WTC11 (cell line): ENCODE measurements around the gene TXN2. TPM values are rescaled to one million over a fixed set of nuclear protein-coding genes. Genes with fewer than 3 reads are reported as not detected.
"Not testable (repeated sequence)": the region's sequence is repeated elsewhere in the genome, so short reads cannot be mapped to it uniquely, and the experiment has no call there.

Source experiments
- ATAC-seq: fragments of 200-7000 bp; cut with Tn5 transposase; 2 replicates; pipeline ENCODE4 v1.10.0; 2021; ENCODE audit warnings: mild to moderate bottlenecking, moderate library complexity
- CTCF ChIA-PET: fragments of 300-600 bp; sonication (Branson Sonifier 250); formaldehyde crosslinking; loops from one replicate; lab custom pipeline; 2021; ENCODE audit warnings: antibody characterized with exemption; lab: Charles Lee
- POLR2A ChIA-PET: fragments of 350-600 bp; sonication (Branson Sonifier 250); formaldehyde crosslinking; loops from one replicate; lab custom pipeline; 2021; ENCODE audit warnings: antibody characterized with exemption; lab: Charles Lee
- DNase-seq: peaks from one replicate; pipeline ENCODE4 v3.0.0; 2021; ENCODE audit warnings: low spot score
- H3K27ac Mint-ChIP-seq: 2 replicates; pipeline ENCODE4 v1.8.0; 2021; ENCODE audit warnings: mixed read lengths
- H3K27me3 Mint-ChIP-seq: 2 replicates; pipeline ENCODE4 v1.8.0; 2021; ENCODE audit warnings: low read depth, mild to moderate bottlenecking, moderate library complexity, mixed read lengths
- H3K36me3 Mint-ChIP-seq: 2 replicates; pipeline ENCODE4 v1.8.0; 2021; ENCODE audit warnings: mixed read lengths
- H3K4me1 Mint-ChIP-seq: 2 replicates; pipeline ENCODE4 v1.8.0; 2022; ENCODE audit warnings: mixed read lengths
- H3K4me3 Mint-ChIP-seq: 2 replicates; pipeline ENCODE4 v1.8.0; 2021; ENCODE audit warnings: mild to moderate bottlenecking, moderate library complexity, mixed read lengths
- H3K9me3 Mint-ChIP-seq: 2 replicates; pipeline ENCODE4 v1.8.0; 2021; ENCODE audit warnings: mixed read lengths
- ARID4B ChIP-seq: sonication (generic); formaldehyde crosslinking; IDR thresholded peaks from 2 replicates; pipeline ENCODE4 v1.8.0; 2023; ENCODE audit warnings: missing genetic modification reagents, mild to moderate bottlenecking, borderline replicate concordance
- ATF1 ChIP-seq: sonication (generic); formaldehyde crosslinking; IDR thresholded peaks from 2 replicates; pipeline ENCODE4 v1.8.1; 2023; ENCODE audit warnings: mild to moderate bottlenecking, moderate library complexity, missing genetic modification reagents
- ESRRA ChIP-seq: sonication (generic); formaldehyde crosslinking; IDR thresholded peaks from 2 replicates; pipeline ENCODE4 v1.8.1; 2022; ENCODE audit warnings: mild to moderate bottlenecking, missing genetic modification reagents, borderline replicate concordance
- FOXP4 ChIP-seq: sonication (generic); formaldehyde crosslinking; IDR thresholded peaks from 2 replicates; pipeline ENCODE4 v1.8.0; 2022; ENCODE audit warnings: mild to moderate bottlenecking, missing genetic modification reagents
- GTF2I ChIP-seq: fragments of 250-450 bp; sonication (Bioruptor Pico); conservative IDR thresholded peaks from 2 replicates; pipeline ENCODE4 v1.4.0; 2021; ENCODE audit warnings: mild to moderate bottlenecking
- IRF2 ChIP-seq: sonication (generic); formaldehyde crosslinking; IDR thresholded peaks from 2 replicates; pipeline ENCODE4 v1.8.0; 2022; ENCODE audit warnings: low read depth, missing genetic modification reagents, borderline replicate concordance
- JAZF1 ChIP-seq: fragments of 250-450 bp; sonication (Bioruptor Pico); IDR thresholded peaks from 2 replicates; pipeline ENCODE4 v1.9.0; 2021; ENCODE audit warnings: moderate library complexity, mild to moderate bottlenecking, inconsistent platforms
- MYBL2 ChIP-seq: sonication (generic); formaldehyde crosslinking; IDR thresholded peaks from 2 replicates; pipeline ENCODE4 v1.8.1; 2023; ENCODE audit warnings: mild to moderate bottlenecking, moderate library complexity, missing genetic modification reagents
- NFATC4 ChIP-seq: fragments of 250-450 bp; sonication (Bioruptor Pico); IDR thresholded peaks from 2 replicates; pipeline ENCODE4 v1.9.0; 2021; ENCODE audit warnings: mild to moderate bottlenecking
- NR1H2 ChIP-seq: sonication (generic); formaldehyde crosslinking; IDR thresholded peaks from 2 replicates; pipeline ENCODE4 v1.9.0; 2021; ENCODE audit warnings: mild to moderate bottlenecking, moderate library complexity, missing genetic modification reagents
- NR2C2 ChIP-seq: sonication (generic); formaldehyde crosslinking; IDR thresholded peaks from 2 replicates; pipeline ENCODE4 v1.8.0; 2022; ENCODE audit warnings: mild to moderate bottlenecking, missing genetic modification reagents
- NR3C1 ChIP-seq: sonication (generic); formaldehyde crosslinking; conservative IDR thresholded peaks from 2 replicates; pipeline ENCODE4 v1.8.1; 2023; ENCODE audit warnings: low read depth, mild to moderate bottlenecking, missing genetic modification reagents
- PRDM15 ChIP-seq: sonication (generic); formaldehyde crosslinking; IDR thresholded peaks from 2 replicates; pipeline ENCODE4 v1.8.0; 2022; ENCODE audit warnings: missing genetic modification reagents
- RELA ChIP-seq: sonication (generic); formaldehyde crosslinking; IDR thresholded peaks from 2 replicates; pipeline ENCODE4 v1.8.1; 2022; ENCODE audit warnings: missing genetic modification reagents, mild to moderate bottlenecking, borderline replicate concordance
- RORB ChIP-seq: fragments of 250-450 bp; sonication (Bioruptor Pico); IDR thresholded peaks from 2 replicates; pipeline ENCODE4 v1.9.0; 2021; ENCODE audit warnings: mild to moderate bottlenecking
- SMAD4 ChIP-seq: sonication (generic); formaldehyde crosslinking; IDR thresholded peaks from 2 replicates; pipeline ENCODE4 v1.8.0; 2022; ENCODE audit warnings: mild to moderate bottlenecking, missing genetic modification reagents
- TEAD4 ChIP-seq: sonication (generic); formaldehyde crosslinking; IDR thresholded peaks from 2 replicates; pipeline ENCODE4 v1.8.0; 2022; ENCODE audit warnings: mild to moderate bottlenecking, missing genetic modification reagents
- TP53 ChIP-seq: sonication (generic); formaldehyde crosslinking; IDR thresholded peaks from 2 replicates; pipeline ENCODE4 v1.8.1; 2023; ENCODE audit warnings: mild to moderate bottlenecking, missing genetic modification reagents
- USF1 ChIP-seq: sonication (generic); formaldehyde crosslinking; IDR thresholded peaks from 2 replicates; pipeline ENCODE4 v1.8.0; 2022; ENCODE audit warnings: mild to moderate bottlenecking, missing genetic modification reagents
- ZNF232 ChIP-seq: sonication (generic); formaldehyde crosslinking; IDR thresholded peaks from 2 replicates; pipeline ENCODE4 v1.8.0; 2022; ENCODE audit warnings: mild to moderate bottlenecking, missing genetic modification reagents
- ZNF396 ChIP-seq: fragments of 250-450 bp; sonication (Bioruptor Pico); IDR thresholded peaks from 2 replicates; pipeline ENCODE4 v1.8.0; 2021; ENCODE audit warnings: mild to moderate bottlenecking, moderate library complexity, borderline replicate concordance
- ZNF425 ChIP-seq: fragments of 250-450 bp; sonication (Bioruptor Pico); conservative IDR thresholded peaks from 2 replicates; pipeline ENCODE4 v1.9.0; 2021; ENCODE audit warnings: mild to moderate bottlenecking
- total RNA-seq: library from RNA; stranded (reverse); gene quantifications from 3 replicates; pipeline ENCODE4 v1.2.3, GENCODE V29; 2021

Gene TXN2
- total RNA-seq, 1 experiment from 2014 or later = 57.6 TPM

- TF ChIP-seq ARID4B (no peak), FOXP4 (CRISPR knock-in tag) (no peak), NR3C1 (CRISPR knock-in tag) (no peak)
Observed at GRCh38 chr22:36520423-36520822, 39.0 kb upstream of the TXN2 start (continued).

GRCh38 chr22:36519906-36520305 is 38.5 kb upstream of the TXN2 start:
- H3K4me3 Mint-ChIP-seq, H3K27me3 Mint-ChIP-seq, H3K27ac Mint-ChIP-seq, DNase-seq, H3K9me3 Mint-ChIP-seq, H3K4me1 Mint-ChIP-seq, CTCF ChIA-PET, ATAC-seq, POLR2A ChIA-PET: not testable (repeated sequence)
- H3K36me3 Mint-ChIP-seq = peaks cover 98% of the 10 kb centered on the region

- H3K4me1 Mint-ChIP-seq = no peaks in the 10 kb centered on the region
- no peak for ATAC-seq
- ChIA-PET CTCF (no interaction called here), POLR2A (no interaction called here)
- H3K9me3 Mint-ChIP-seq = no peaks in the 10 kb centered on the region
- H3K27me3 Mint-ChIP-seq = no peaks in the 10 kb centered on the region
- H3K4me3 Mint-ChIP-seq = no peak overlapping the region
- no peak overlapping the region for H3K27ac Mint-ChIP-seq
- no peak for DNase-seq
- no peak for TF ChIP-seq NFATC4
- no peak for TF ChIP-seq TEAD4
- TF ChIP-seq GTF2I (CRISPR knock-in tag) = no peak
- no peak for TF ChIP-seq ZNF232 (CRISPR knock-in tag)
- no peak for TF ChIP-seq ATF1 (CRISPR knock-in tag)
- TF ChIP-seq NR2C2 (CRISPR knock-in tag) = no peak
- no peak for TF ChIP-seq ZNF396 (CRISPR knock-in tag)
- TF ChIP-seq RELA (CRISPR knock-in tag) = no peak
- TF ChIP-seq ESRRA (CRISPR knock-in tag) = no peak
- no peak for TF ChIP-seq IRF2 (CRISPR knock-in tag)
- TF ChIP-seq PRDM15 (CRISPR knock-in tag) = no peak
- TF ChIP-seq MYBL2 = no peak
- TF ChIP-seq USF1 = no peak
- no peak for TF ChIP-seq JAZF1 (CRISPR knock-in tag)
- no peak for TF ChIP-seq ZNF425 (CRISPR knock-in tag)
- TF ChIP-seq TP53 = no peak
- TF ChIP-seq NR1H2 = no peak
- TF ChIP-seq SMAD4 (CRISPR knock-in tag) = no peak
- no peak for TF ChIP-seq RORB
- TF ChIP-seq, all 79 proteins: peak for 0
- H3K36me3 Mint-ChIP-seq = peaks cover 93% of the 10 kb centered on the region
Observed at GRCh38 chr22:36514766-36515165, 33.3 kb upstream of the TXN2 start.
